ENCODE results near the gene NRXN3.

DNA sequence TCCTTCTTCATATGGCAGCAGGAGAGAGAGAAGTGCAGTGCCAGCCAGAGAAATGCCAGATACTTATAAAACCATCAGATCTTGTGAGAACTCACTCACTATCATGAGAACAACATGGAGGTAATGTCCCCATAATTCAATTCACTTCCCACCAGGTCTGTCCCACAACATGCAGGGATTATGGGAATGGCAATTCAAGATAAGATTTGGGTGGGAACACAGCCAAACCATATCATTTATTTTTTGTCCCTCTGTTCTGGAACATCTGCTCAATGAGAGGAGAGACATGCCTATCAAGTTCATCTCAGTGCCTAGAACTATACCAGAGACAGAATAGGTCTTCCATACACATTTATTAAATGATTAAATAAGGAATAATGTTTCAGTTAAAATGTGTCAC lies 543.5 kb downstream of the NRXN3 start:
- TF ChIP-seq, protein P1, sequence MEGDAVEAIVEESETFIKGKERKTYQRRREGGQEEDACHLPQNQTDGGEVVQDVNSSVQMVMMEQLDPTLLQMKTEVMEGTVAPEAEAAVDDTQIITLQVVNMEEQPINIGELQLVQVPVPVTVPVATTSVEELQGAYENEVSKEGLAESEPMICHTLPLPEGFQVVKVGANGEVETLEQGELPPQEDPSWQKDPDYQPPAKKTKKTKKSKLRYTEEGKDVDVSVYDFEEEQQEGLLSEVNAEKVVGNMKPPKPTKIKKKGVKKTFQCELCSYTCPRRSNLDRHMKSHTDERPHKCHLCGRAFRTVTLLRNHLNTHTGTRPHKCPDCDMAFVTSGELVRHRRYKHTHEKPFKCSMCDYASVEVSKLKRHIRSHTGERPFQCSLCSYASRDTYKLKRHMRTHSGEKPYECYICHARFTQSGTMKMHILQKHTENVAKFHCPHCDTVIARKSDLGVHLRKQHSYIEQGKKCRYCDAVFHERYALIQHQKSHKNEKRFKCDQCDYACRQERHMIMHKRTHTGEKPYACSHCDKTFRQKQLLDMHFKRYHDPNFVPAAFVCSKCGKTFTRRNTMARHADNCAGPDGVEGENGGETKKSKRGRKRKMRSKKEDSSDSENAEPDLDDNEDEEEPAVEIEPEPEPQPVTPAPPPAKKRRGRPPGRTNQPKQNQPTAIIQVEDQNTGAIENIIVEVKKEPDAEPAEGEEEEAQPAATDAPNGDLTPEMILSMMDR (IDR thresholded peaks at IDR 0.05; ENCODE audit: insufficient read depth, low read length, poor library complexity, severe bottlenecking): no peak
- TF ChIP-seq EZH2phosphoT487 (conservative IDR thresholded peaks at IDR 0.05; ENCODE audit: low read length): no peak
